WTC11 (cell line): ENCODE measurements around the gene SREBF2. TPM values are rescaled to one million over a fixed set of nuclear protein-coding genes. Genes with fewer than 3 reads are reported as not detected.

ENCODE experiments used
- ATAC-seq: fragments of 200-7000 bp; cut with Tn5 transposase; 2 replicates; pipeline ENCODE4 v1.10.0; 2021; ENCODE audit warnings: mild to moderate bottlenecking, moderate library complexity
- CTCF ChIA-PET: fragments of 300-600 bp; sonication (Branson Sonifier 250); formaldehyde crosslinking; loops from one replicate; lab custom pipeline; 2021; ENCODE audit warnings: antibody characterized with exemption; lab: Charles Lee
- POLR2A ChIA-PET: fragments of 350-600 bp; sonication (Branson Sonifier 250); formaldehyde crosslinking; loops from one replicate; lab custom pipeline; 2021; ENCODE audit warnings: antibody characterized with exemption; lab: Charles Lee
- DNase-seq: peaks from one replicate; pipeline ENCODE4 v3.0.0; 2021; ENCODE audit warnings: low spot score
- H3K27ac Mint-ChIP-seq: 2 replicates; pipeline ENCODE4 v1.8.0; 2021; ENCODE audit warnings: mixed read lengths
- H3K27me3 Mint-ChIP-seq: 2 replicates; pipeline ENCODE4 v1.8.0; 2021; ENCODE audit warnings: low read depth, mild to moderate bottlenecking, moderate library complexity, mixed read lengths
- H3K36me3 Mint-ChIP-seq: 2 replicates; pipeline ENCODE4 v1.8.0; 2021; ENCODE audit warnings: mixed read lengths
- H3K4me1 Mint-ChIP-seq: 2 replicates; pipeline ENCODE4 v1.8.0; 2022; ENCODE audit warnings: mixed read lengths
- H3K4me3 Mint-ChIP-seq: 2 replicates; pipeline ENCODE4 v1.8.0; 2021; ENCODE audit warnings: mild to moderate bottlenecking, moderate library complexity, mixed read lengths
- H3K9me3 Mint-ChIP-seq: 2 replicates; pipeline ENCODE4 v1.8.0; 2021; ENCODE audit warnings: mixed read lengths
- ATF1 ChIP-seq: sonication (generic); formaldehyde crosslinking; IDR thresholded peaks from 2 replicates; pipeline ENCODE4 v1.8.1; 2023; ENCODE audit warnings: mild to moderate bottlenecking, moderate library complexity, missing genetic modification reagents
- EMX1 ChIP-seq: fragments of 250-450 bp; sonication (Bioruptor Pico); IDR thresholded peaks from 2 replicates; pipeline ENCODE4 v1.8.0; 2021; ENCODE audit warnings: mild to moderate bottlenecking
- FOXJ3 ChIP-seq: sonication (generic); formaldehyde crosslinking; IDR thresholded peaks from 2 replicates; pipeline ENCODE4 v1.9.0; 2021; ENCODE audit warnings: missing genetic modification reagents, mild to moderate bottlenecking, borderline replicate concordance
- FOXP1 ChIP-seq: sonication (generic); formaldehyde crosslinking; IDR thresholded peaks from 2 replicates; pipeline ENCODE4 v1.8.0; 2022; ENCODE audit warnings: missing genetic modification reagents, mild to moderate bottlenecking, moderate library complexity, borderline replicate concordance
- GTF2I ChIP-seq: fragments of 250-450 bp; sonication (Bioruptor Pico); conservative IDR thresholded peaks from 2 replicates; pipeline ENCODE4 v1.4.0; 2021; ENCODE audit warnings: mild to moderate bottlenecking
- HMGA2 ChIP-seq: fragments of 250-450 bp; sonication (Bioruptor Pico); IDR thresholded peaks from 2 replicates; pipeline ENCODE4 v1.4.0; 2021; ENCODE audit warnings: mild to moderate bottlenecking, moderate library complexity
- IRF2 ChIP-seq: sonication (generic); formaldehyde crosslinking; IDR thresholded peaks from 2 replicates; pipeline ENCODE4 v1.8.0; 2022; ENCODE audit warnings: low read depth, missing genetic modification reagents, borderline replicate concordance
- JAZF1 ChIP-seq: fragments of 250-450 bp; sonication (Bioruptor Pico); IDR thresholded peaks from 2 replicates; pipeline ENCODE4 v1.9.0; 2021; ENCODE audit warnings: moderate library complexity, mild to moderate bottlenecking, inconsistent platforms
- JUN ChIP-seq: sonication (generic); formaldehyde crosslinking; IDR thresholded peaks from 2 replicates; pipeline ENCODE4 v1.8.0; 2023; ENCODE audit warnings: mild to moderate bottlenecking, missing genetic modification reagents
- KAT7 ChIP-seq: sonication (generic); formaldehyde crosslinking; IDR thresholded peaks from 2 replicates; pipeline ENCODE4 v1.8.1; 2023; ENCODE audit warnings: missing genetic modification reagents, mild to moderate bottlenecking, borderline replicate concordance
- NFE2L1 ChIP-seq: sonication (generic); formaldehyde crosslinking; IDR thresholded peaks from 2 replicates; pipeline ENCODE4 v1.8.1; 2023; ENCODE audit warnings: missing genetic modification reagents
- NR2C2 ChIP-seq: sonication (generic); formaldehyde crosslinking; IDR thresholded peaks from 2 replicates; pipeline ENCODE4 v1.8.0; 2022; ENCODE audit warnings: mild to moderate bottlenecking, missing genetic modification reagents
- OVOL2 ChIP-seq: fragments of 250-450 bp; sonication (Bioruptor Pico); IDR thresholded peaks from 2 replicates; pipeline ENCODE4 v1.9.0; 2021; ENCODE audit warnings: mild to moderate bottlenecking, borderline replicate concordance
- RELA ChIP-seq: sonication (generic); formaldehyde crosslinking; IDR thresholded peaks from 2 replicates; pipeline ENCODE4 v1.8.1; 2022; ENCODE audit warnings: missing genetic modification reagents, mild to moderate bottlenecking, borderline replicate concordance
- RORB ChIP-seq: fragments of 250-450 bp; sonication (Bioruptor Pico); IDR thresholded peaks from 2 replicates; pipeline ENCODE4 v1.9.0; 2021; ENCODE audit warnings: mild to moderate bottlenecking
- TP53 ChIP-seq: sonication (generic); formaldehyde crosslinking; IDR thresholded peaks from 2 replicates; pipeline ENCODE4 v1.8.1; 2023; ENCODE audit warnings: mild to moderate bottlenecking, missing genetic modification reagents
- ZNF317 ChIP-seq: sonication (generic); formaldehyde crosslinking; IDR thresholded peaks from 2 replicates; pipeline ENCODE4 v1.8.1; 2023; ENCODE audit warnings: low read depth, mild to moderate bottlenecking, moderate library complexity, missing genetic modification reagents, borderline replicate concordance
- ZNF423 ChIP-seq: fragments of 250-450 bp; sonication (Bioruptor Pico); IDR thresholded peaks from 2 replicates; pipeline ENCODE4 v2.1.2; 2022; ENCODE audit warnings: mild to moderate bottlenecking, moderate library complexity
- total RNA-seq: library from RNA; stranded (reverse); gene quantifications from 3 replicates; pipeline ENCODE4 v1.2.3, GENCODE V29; 2021
- TF ChIP-seq, protein P1 (sequence below): sonication (generic); formaldehyde crosslinking; IDR thresholded peaks from 2 replicates; pipeline ENCODE4 v1.8.1; 2023; ENCODE audit warnings: mild to moderate bottlenecking, missing genetic modification reagents, borderline replicate concordance
- TF ChIP-seq, protein P2 (sequence below): fragments of 250-450 bp; sonication (Bioruptor Pico); IDR thresholded peaks from 2 replicates; pipeline ENCODE4 v1.9.0; 2021; ENCODE audit warnings: mild to moderate bottlenecking
- TF ChIP-seq, protein P3 (sequence below): sonication (generic); formaldehyde crosslinking; IDR thresholded peaks from 2 replicates; pipeline ENCODE4 v1.8.0; 2022; ENCODE audit warnings: mild to moderate bottlenecking, missing genetic modification reagents
- TF ChIP-seq, protein P4 (sequence below): sonication (generic); formaldehyde crosslinking; IDR thresholded peaks from 2 replicates; pipeline ENCODE4 v1.8.0; 2022; ENCODE audit warnings: mild to moderate bottlenecking, missing genetic modification reagents

Gene SREBF2
- total RNA-seq, 1 experiment from 2014 or later, result 151 TPM

DNA sequence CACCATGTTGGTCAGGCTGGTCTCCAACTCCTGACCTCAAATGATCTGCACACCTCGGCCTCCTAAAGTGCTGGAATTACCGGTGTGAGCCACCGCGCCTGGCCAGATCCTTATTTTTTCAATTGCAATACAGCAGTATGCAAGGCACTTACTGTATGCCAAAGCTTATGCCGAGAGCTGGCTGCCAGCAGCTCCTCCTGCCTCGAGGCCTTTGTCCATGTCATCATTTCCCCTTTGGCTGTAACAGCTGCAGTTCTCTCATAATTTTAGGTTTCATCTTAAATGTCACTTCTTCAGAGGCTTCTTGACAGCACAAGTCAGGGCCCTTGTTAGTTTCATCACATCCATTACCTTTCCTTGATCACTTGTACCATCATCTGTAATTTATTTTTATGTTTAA is 1.5 kb upstream of the SREBF2 start (continued):
- TF ChIP-seq, protein P1, sequence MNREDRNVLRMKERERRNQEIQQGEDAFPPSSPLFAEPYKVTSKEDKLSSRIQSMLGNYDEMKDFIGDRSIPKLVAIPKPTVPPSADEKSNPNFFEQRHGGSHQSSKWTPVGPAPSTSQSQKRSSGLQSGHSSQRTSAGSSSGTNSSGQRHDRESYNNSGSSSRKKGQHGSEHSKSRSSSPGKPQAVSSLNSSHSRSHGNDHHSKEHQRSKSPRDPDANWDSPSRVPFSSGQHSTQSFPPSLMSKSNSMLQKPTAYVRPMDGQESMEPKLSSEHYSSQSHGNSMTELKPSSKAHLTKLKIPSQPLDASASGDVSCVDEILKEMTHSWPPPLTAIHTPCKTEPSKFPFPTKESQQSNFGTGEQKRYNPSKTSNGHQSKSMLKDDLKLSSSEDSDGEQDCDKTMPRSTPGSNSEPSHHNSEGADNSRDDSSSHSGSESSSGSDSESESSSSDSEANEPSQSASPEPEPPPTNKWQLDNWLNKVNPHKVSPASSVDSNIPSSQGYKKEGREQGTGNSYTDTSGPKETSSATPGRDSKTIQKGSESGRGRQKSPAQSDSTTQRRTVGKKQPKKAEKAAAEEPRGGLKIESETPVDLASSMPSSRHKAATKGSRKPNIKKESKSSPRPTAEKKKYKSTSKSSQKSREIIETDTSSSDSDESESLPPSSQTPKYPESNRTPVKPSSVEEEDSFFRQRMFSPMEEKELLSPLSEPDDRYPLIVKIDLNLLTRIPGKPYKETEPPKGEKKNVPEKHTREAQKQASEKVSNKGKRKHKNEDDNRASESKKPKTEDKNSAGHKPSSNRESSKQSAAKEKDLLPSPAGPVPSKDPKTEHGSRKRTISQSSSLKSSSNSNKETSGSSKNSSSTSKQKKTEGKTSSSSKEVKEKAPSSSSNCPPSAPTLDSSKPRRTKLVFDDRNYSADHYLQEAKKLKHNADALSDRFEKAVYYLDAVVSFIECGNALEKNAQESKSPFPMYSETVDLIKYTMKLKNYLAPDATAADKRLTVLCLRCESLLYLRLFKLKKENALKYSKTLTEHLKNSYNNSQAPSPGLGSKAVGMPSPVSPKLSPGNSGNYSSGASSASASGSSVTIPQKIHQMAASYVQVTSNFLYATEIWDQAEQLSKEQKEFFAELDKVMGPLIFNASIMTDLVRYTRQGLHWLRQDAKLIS (CRISPR knock-in tag), result no peak
- TF ChIP-seq OVOL2 (CRISPR knock-in tag), result no peak
- TF ChIP-seq TP53 (CRISPR knock-in tag), result no peak
- no peak for TF ChIP-seq FOXP1 (CRISPR knock-in tag)
- no peak for TF ChIP-seq JAZF1 (CRISPR knock-in tag)
- TF ChIP-seq, all 79 proteins: peak for 0

DNA sequence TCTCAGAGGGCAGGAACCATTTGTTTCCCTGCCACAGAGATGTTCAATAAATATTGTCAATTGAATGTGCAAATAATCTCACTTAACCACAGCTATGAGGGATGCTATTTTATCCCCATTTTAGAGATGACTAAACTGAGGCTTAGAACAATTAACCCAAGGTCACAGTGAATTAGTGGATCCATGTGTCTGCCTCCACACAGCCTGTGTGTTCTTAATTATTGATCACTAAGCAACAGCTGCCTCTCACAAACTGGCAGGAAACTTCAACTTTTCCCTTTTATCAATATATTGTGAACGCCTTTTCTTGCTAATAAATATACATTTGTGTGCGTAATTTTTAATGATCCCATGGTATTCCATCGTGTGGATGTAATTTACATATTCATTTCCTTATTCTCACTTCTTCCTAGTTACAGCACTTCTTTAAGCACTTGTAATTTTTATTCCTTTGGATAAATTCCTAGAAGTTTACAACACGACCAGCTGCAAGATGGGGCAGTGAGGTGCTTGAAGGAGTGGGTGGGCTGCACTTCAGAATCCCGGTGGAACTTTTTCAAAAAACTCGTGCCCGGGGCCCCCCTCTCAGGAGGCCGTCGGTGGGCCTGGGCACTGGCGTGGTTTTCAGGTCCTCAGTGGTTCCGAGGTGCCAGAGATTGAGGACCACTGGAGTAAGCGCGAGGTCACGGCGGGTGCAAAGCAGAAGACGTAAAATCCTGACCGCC is 915 bp upstream of the SREBF2 start:
- H3K36me3 Mint-ChIP-seq, result peaks cover 14% of the 10 kb centered on the region
- POLR2A ChIA-PET, result interaction anchor here (0.6 to 2.4 kb wide), 11 partner anchors 11 to 1247 kb away, joined by 3 to 21 read pairs (median 5); partner anchors contain the start of genes CCDC134 and PMM1
- CTCF ChIA-PET, result interaction anchor here (0.8 to 7.8 kb wide), 13 partner anchors 9 to 259 kb away, joined by 3 to 59 read pairs (median 6); partner anchors contain the start of genes CENPM and NDUFA6
- H3K9me3 Mint-ChIP-seq, result no peaks in the 10 kb centered on the region
- H3K4me3 Mint-ChIP-seq, result peak overlapping the region; percentile 83
- H3K27ac Mint-ChIP-seq, result peak overlapping the region; percentile 100
- ATAC-seq, result no peak
- peaks cover 48% of the 10 kb centered on the region for H3K4me1 Mint-ChIP-seq
- no peaks in the 10 kb centered on the region for H3K27me3 Mint-ChIP-seq
- no peak for TF ChIP-seq RORB (CRISPR knock-in tag)
- TF ChIP-seq EMX1 (CRISPR knock-in tag), result peak; percentile 68; the same call in 1 of the 2 replicates
- peak; percentile 78; the same call in 1 of the 2 replicates for TF ChIP-seq GTF2I (CRISPR knock-in tag)
- DNase-seq, result no peak

DNA sequence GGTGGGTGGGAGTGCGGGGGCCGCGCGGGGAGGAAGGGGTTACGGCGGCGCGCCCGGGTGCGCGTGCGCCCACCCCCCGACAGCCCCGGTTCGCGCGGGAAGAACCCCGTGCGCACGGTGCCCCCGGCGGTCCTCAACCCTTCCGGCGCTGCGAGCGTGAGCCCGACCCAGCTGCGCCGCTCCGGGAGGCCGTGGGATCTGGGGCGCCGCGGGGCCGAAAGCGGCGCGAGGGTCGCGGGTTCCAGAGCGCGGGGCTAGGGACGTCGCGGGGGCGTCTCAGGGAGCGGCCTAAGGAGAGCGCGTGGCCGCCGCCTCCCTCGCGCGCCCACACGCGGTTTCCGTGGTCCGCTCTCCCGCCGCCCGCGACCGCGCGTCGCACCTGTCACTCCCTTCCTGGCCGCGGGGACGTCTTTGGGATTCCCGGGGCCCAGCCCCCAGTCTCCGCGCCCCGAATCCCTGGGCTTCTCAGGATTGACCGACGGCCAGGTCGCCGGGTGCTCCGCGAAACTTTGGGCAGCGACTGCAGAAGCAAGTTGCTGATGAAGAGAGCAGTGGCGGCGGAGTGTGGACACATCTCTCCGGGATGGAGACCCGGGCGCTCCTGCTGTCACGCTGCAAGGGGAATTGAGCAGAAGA is 582 bp downstream of the SREBF2 start:
- Mint-ChIP-seq H3K36me3 (peaks cover 20% of the 10 kb centered on the region), H3K27me3 (no peaks in the 10 kb centered on the region), H3K27ac (peak overlapping the region; percentile 97), H3K4me3 (peak overlapping the region; percentile 96), H3K9me3 (no peaks in the 10 kb centered on the region), H3K4me1 (peaks cover 47% of the 10 kb centered on the region)
- CTCF ChIA-PET, result interaction anchor here (0.6 to 7.8 kb wide), 13 partner anchors 10 to 258 kb away, joined by 3 to 59 read pairs (median 6); partner anchors contain the start of genes CENPM and NDUFA6
- peak; percentile 59 for DNase-seq
- POLR2A ChIA-PET, result interaction anchor here (0.8 to 2.4 kb wide), 10 partner anchors 10 to 257 kb away, joined by 3 to 21 read pairs (median 7); partner anchors contain the start of genes CCDC134, NDUFA6 and PMM1
- no peak for ATAC-seq
- TF ChIP-seq, protein P2, sequence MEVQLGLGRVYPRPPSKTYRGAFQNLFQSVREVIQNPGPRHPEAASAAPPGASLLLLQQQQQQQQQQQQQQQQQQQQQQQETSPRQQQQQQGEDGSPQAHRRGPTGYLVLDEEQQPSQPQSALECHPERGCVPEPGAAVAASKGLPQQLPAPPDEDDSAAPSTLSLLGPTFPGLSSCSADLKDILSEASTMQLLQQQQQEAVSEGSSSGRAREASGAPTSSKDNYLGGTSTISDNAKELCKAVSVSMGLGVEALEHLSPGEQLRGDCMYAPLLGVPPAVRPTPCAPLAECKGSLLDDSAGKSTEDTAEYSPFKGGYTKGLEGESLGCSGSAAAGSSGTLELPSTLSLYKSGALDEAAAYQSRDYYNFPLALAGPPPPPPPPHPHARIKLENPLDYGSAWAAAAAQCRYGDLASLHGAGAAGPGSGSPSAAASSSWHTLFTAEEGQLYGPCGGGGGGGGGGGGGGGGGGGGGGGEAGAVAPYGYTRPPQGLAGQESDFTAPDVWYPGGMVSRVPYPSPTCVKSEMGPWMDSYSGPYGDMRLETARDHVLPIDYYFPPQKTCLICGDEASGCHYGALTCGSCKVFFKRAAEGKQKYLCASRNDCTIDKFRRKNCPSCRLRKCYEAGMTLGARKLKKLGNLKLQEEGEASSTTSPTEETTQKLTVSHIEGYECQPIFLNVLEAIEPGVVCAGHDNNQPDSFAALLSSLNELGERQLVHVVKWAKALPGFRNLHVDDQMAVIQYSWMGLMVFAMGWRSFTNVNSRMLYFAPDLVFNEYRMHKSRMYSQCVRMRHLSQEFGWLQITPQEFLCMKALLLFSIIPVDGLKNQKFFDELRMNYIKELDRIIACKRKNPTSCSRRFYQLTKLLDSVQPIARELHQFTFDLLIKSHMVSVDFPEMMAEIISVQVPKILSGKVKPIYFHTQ (CRISPR knock-in tag), result no peak
- TF ChIP-seq FOXJ3 (no peak), NR2C2 (no peak), NFE2L1 (0 out of 2 replicates have a peak, but pooled peaks have one; percentile 4), RELA (CRISPR knock-in tag) (0 out of 2 replicates have a peak, but pooled peaks have one; percentile 15), IRF2 (CRISPR knock-in tag) (0 out of 2 replicates have a peak, but pooled peaks have one; percentile 20), KAT7 (CRISPR knock-in tag) (peak; percentile 61; the same call in 1 of the 2 replicates), ZNF423 (peak; percentile 75; the same call in 1 of the 2 replicates), ATF1 (CRISPR knock-in tag) (0 out of 2 replicates have a peak, but pooled peaks have one; percentile 46), JUN (CRISPR knock-in tag) (peak; percentile 1; the same call in 1 of the 2 replicates), ZNF317 (CRISPR knock-in tag) (peak; percentile 7; the same call in 1 of the 2 replicates), FOXP1 (CRISPR knock-in tag) (peak; percentile 50; the same call in 1 of the 2 replicates), HMGA2 (CRISPR knock-in tag) (no peak)
- TF ChIP-seq, protein P3, sequence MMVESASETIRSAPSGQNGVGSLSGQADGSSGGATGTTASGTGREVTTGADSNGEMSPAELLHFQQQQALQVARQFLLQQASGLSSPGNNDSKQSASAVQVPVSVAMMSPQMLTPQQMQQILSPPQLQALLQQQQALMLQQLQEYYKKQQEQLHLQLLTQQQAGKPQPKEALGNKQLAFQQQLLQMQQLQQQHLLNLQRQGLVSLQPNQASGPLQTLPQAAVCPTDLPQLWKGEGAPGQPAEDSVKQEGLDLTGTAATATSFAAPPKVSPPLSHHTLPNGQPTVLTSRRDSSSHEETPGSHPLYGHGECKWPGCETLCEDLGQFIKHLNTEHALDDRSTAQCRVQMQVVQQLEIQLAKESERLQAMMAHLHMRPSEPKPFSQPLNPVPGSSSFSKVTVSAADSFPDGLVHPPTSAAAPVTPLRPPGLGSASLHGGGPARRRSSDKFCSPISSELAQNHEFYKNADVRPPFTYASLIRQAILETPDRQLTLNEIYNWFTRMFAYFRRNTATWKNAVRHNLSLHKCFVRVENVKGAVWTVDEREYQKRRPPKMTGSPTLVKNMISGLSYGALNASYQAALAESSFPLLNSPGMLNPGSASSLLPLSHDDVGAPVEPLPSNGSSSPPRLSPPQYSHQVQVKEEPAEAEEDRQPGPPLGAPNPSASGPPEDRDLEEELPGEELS (CRISPR knock-in tag), result peak; percentile 83; the same call in 1 of the 2 replicates
- TF ChIP-seq, protein P4, sequence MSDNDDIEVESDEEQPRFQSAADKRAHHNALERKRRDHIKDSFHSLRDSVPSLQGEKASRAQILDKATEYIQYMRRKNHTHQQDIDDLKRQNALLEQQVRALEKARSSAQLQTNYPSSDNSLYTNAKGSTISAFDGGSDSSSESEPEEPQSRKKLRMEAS (CRISPR knock-in tag), result no peak
